Fibroblast of the aortic adventitia (primary cell): ENCODE measurements around the gene DHRS1. TPM values are rescaled to one million over a fixed set of nuclear protein-coding genes. Genes with fewer than 3 reads are reported as not detected.

Source experiments
- DNase-seq: peaks from one replicate; pipeline ENCODE4 v3.0.0-alpha.2; 2010; ENCODE audit warnings: low read depth
- H3K4me3 ChIP-seq: 2 replicates; pipeline ENCODE4 v1.5.1; 2011; ENCODE audit warnings: low read depth, mild to moderate bottlenecking, control low read depth, low read length, moderate library complexity
- CTCF ChIP-seq: IDR thresholded peaks from 2 replicates; pipeline ENCODE4 v1.5.1; 2011; ENCODE audit warnings: mild to moderate bottlenecking, low read length, control low read depth, inconsistent platforms; ENCODE audit not compliant: insufficient read depth
- total RNA-seq: library from RNA; depleted of rRNA; stranded (reverse); fragments of >200 nt; gene quantifications from 2 replicates; pipeline ENCODE4 v1.2.3, GENCODE V29; 2012; ENCODE audit warnings: low replicate concordance

The DHRS1 gene
- total RNA-seq, 1 donor: 20.7 TPM

DNA sequence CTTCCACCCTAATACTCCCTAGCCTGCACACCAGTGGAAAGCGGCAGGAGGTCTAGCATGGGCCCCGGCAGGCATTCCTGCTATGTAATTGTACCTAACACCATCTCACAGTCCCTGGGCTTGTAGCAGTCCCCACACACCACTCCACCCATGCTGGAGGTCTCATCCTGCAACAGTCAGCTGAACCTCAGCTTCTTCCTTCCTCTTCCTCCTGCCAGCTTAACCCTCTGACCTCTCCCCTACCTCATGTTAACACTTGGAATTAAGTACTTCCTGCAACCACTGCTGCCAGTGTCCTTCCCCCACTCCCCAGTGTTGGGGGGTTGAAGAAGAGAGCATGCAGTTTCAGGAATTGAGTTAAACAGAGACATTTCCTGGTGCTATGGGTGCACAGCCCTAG, 27.7 kb upstream of the DHRS1 start:
- TF ChIP-seq CTCF: no peak
- H3K4me3 ChIP-seq: no peak overlapping the region
- no peak for DNase-seq

GRCh38 chr14:24325963-24326362, 26.4 kb upstream of the DHRS1 start:
- no peak for DNase-seq
- H3K4me3 ChIP-seq: no peak overlapping the region
- TF ChIP-seq CTCF: no peak

GRCh38 chr14:24325041-24325530, 25.5 kb upstream of the DHRS1 start:
- TF ChIP-seq CTCF: no peak
- no peak for DNase-seq

GRCh38 chr14:24324024-24324423, 24.4 kb upstream of the DHRS1 start:
- H3K4me3 ChIP-seq: no peak overlapping the region
- no peak for DNase-seq
- no peak for TF ChIP-seq CTCF

More at GRCh38 chr14:24325041-24325530, 25.5 kb upstream of the DHRS1 start:
- H3K4me3 ChIP-seq: no peak overlapping the region

- no peak for DNase-seq
- H3K4me3 ChIP-seq: no peak overlapping the region
- TF ChIP-seq CTCF: no peak
Measured at GRCh38 chr14:24323341-24323740, 23.8 kb upstream of the DHRS1 start.

DNA sequence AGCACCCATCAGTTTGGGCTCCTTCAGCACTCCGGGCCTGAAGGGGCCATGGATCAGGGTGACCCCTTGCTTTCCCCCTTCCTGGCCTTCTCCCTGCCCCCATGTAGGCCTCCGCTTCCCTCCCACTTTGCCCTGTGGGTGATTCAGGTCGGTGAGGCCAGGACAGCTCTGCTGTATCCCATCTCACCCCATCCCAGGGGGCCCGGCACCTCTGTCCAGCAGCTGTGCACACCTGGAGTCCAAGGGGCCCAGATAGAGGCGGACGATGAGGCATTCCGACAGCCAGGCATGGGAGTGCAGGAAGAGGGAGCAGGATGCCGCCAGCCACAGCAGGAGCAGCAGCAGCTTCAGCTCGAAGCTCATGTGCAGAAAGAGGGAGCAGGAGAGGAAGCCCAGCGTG, 23.1 kb upstream of the DHRS1 start:
- H3K4me3 ChIP-seq: no peak overlapping the region
- DNase-seq: no peak
- TF ChIP-seq CTCF: no peak
